H1 (cell line): ENCODE data around the gene PRAMEF5.
"Not testable (repeated sequence)": the region's sequence is repeated elsewhere in the genome, so short reads cannot be mapped to it uniquely, and the experiment has no call there.

Experiments
- ASH2L ChIP-seq: fragments of 200-600, 300-600 bp; sonication (generic); IDR thresholded peaks from one replicate; pipeline ENCODE4 v1.7.1; 2017; ENCODE audit warnings: low read length
- BCL11A ChIP-seq, 2 experiments: IDR thresholded peaks; one replicate each; pipeline ENCODE4 v1.6.1; 2011; ENCODE audit warnings: low read depth in 2 of 2, low read length in 2 of 2, mild to moderate bottlenecking in 2 of 2
- CTCF ChIP-seq, 3 experiments: IDR thresholded peaks; 1 replicate in 2 of 3; 2 replicates in 1 of 3; pipeline versions ENCODE4 v1.5.1 to v1.6.1; 2011; ENCODE audit warnings: low read length in 3 of 3, mild to moderate bottlenecking in 3 of 3, inconsistent platforms in 2 of 3, low read depth in 1 of 3, moderate library complexity in 1 of 3; ENCODE audit not compliant: insufficient read depth in 1 of 3; ENCODE audit errors: control extremely low read depth in 1 of 3
- POLR2A ChIP-seq, 2 experiments: IDR thresholded peaks; 1 replicate in 1 of 2; 2 replicates in 1 of 2; pipeline ENCODE4 v1.6.1; 2011; ENCODE audit warnings: low read depth in 2 of 2, low read length in 2 of 2, mild to moderate bottlenecking in 2 of 2; ENCODE audit errors: control extremely low read depth in 1 of 2
- TAF1 ChIP-seq: IDR thresholded peaks from 2 replicates; pipeline ENCODE4 v1.6.1; 2011; ENCODE audit warnings: mild to moderate bottlenecking, low read depth, low read length

GRCh38 chr1:13297216-13297931 lies 43.4 kb downstream of the PRAMEF5 start:
- TF ChIP-seq POLR2A (IDR thresholded peaks at IDR 0.05; ENCODE audit: control extremely low read depth in 1 of 2, low read depth in 2 of 2, low read length in 2 of 2); CTCF (IDR thresholded peaks at IDR 0.05; ENCODE audit: control extremely low read depth in 1 of 3, insufficient read depth in 1 of 3, low read depth in 1 of 3, low read length in 3 of 3); ASH2L; BCL11A (IDR thresholded peaks at IDR 0.05; ENCODE audit: low read depth in 2 of 2, low read length in 2 of 2); TAF1: not testable (repeated sequence)
